ENCODE measurements around the gene GPS1.

Gene GPS1

DNA sequence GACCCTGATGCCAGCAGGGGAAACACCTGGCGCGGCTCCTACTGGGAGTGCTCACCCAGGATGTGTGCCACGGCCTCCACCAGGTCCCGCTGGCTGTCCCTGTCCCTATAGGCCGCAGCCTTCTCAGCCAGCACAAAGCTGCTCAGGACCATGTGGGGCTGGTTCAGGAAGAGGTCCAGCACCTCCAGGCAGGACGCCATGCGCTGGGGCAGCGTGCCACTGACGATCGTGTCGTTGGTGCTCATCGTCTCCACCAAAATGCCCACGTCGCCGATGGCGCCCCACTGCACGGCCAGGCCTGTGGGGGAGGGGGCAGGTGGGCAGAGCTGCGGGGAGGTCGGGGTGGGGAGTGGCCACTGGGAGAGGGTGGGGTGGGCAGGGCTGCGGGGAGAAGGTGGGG, 29.8 kb downstream of the GPS1 start:
- no peaks in the 10 kb centered on the region for H3K4me1 Mint-ChIP-seq
- no peak overlapping the region for H3K27ac Mint-ChIP-seq
- no peak overlapping the region for H3K4me3 Mint-ChIP-seq
- no peak for ATAC-seq
- no peaks in the 10 kb centered on the region for H3K9me3 Mint-ChIP-seq
- H3K36me3 Mint-ChIP-seq = peaks cover 82% of the 10 kb centered on the region
- no peak for DNase-seq (ENCODE audit: low spot score in 2 of 2)

DNA sequence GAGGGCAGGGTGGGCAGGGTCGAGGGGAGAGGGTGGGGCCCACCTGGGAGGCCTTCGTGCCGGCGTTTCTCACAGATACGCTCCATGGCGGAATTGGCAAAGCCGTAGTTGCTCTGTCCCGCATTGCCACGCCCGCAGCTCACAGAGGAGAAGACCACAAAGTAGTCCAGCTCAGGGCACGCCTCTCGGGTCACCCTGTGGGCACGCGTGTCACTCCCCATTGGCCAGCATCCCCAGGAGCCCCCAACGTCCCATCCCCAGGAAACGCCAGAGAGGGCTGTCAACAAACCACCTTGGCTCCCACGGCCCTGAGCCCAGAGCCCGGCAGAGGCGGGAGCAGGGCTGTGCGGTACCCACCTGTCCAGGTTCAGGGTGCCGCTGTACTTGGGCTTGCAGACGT, 30.3 kb downstream of the GPS1 start:
- H3K4me3 Mint-ChIP-seq = no peak overlapping the region
- H3K9me3 Mint-ChIP-seq = no peaks in the 10 kb centered on the region
- peaks cover 86% of the 10 kb centered on the region for H3K36me3 Mint-ChIP-seq
- no peak overlapping the region for H3K27ac Mint-ChIP-seq
- ATAC-seq (no peak), DNase-seq (ENCODE audit: low spot score in 2 of 2) (no peak)
- H3K4me1 Mint-ChIP-seq = no peaks in the 10 kb centered on the region

DNA sequence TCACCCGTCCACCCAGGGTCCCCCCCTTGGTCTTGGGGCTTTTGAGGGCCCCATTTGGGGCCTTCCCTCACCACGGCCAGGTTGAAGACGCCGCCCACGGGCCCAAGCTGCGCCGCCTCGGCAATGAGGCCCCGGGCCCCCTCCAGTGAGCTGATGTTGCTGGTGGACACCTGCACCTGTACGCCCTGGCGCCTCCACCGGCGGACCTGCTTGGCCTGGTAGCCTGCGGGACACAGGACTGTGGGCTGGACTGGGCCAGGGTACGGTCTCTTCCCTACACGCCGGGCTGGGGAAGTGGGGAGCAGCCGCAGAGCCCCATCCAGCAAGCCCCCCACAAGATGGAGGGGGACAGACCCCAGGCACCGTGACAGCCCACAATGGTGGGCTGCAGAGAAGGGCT, 30.8 kb downstream of the GPS1 start:
- no peak overlapping the region for H3K4me3 Mint-ChIP-seq
- no peaks in the 10 kb centered on the region for H3K9me3 Mint-ChIP-seq
- peaks cover 87% of the 10 kb centered on the region for H3K36me3 Mint-ChIP-seq
- ATAC-seq = no peak
- no peak for DNase-seq (ENCODE audit: low spot score in 2 of 2)
- H3K4me1 Mint-ChIP-seq = no peaks in the 10 kb centered on the region
- H3K27ac Mint-ChIP-seq = no peak overlapping the region

DNA sequence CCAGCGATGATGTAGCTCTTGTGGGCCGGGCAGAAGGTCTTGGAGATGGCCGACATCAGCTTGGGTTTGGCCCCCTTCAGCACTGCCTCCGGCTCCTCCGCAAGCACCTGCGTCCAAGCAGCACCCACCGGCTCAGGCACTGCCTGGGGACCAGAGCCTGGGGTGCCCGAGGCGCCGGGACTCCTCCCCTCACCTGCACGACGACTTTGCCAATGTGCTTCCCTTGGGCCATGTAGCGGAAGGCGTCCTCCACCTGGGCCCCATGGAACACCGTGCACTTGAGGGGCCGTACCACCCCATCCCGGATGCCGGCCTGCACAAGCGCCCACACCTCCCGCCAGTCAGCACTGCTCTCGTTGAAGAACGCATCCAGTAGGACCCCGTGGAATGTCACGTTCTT, 31.3 kb downstream of the GPS1 start:
- Mint-ChIP-seq H3K4me3 (no peak overlapping the region), H3K9me3 (no peaks in the 10 kb centered on the region), H3K36me3 (peaks cover 85% of the 10 kb centered on the region), H3K4me1 (no peaks in the 10 kb centered on the region), H3K27ac (no peak overlapping the region)
- DNase-seq (ENCODE audit: low spot score in 2 of 2) (no peak), ATAC-seq (no peak)

DNA sequence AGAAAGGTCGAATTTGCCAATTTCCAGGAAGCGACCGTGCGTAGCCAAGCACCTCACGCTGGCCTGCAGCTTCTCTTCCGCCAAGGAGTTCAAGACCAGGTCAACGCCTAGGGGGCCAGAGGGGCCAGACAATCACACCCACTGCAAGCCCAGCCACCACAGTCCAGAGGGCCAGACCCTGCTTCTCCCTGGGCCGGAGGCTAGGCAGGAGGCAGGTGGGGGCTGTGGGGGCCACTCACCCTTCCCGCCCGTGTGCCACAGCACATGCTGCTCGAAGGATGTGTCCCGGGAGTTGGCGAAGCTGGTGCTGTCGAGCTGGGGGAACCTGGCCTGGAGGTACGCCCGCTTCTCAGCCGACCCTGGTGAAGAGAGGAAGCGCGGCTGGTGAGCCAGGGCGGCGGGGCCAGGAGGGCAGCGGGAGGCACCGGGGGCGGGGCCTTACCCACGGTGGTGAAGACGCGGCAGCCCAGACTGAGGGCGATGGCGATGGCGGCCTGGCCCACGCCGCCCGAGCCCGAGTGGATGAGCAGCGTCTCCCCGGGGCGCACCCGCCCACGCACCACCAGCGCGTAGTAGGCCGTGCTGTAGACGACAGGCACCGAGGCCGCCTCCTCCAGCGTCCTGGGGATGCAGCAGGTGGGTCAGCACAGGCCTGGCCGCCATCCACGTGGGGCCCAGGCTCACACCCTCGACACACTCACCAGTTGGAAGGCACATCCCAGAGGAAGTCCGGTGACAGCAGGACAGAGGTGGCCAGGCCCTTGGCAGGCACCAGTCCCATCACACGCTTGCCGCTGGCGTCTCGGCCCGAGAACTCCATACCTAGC, 32.0 kb downstream of the GPS1 start:
- Mint-ChIP-seq H3K9me3 (no peaks in the 10 kb centered on the region), H3K36me3 (peaks cover 88% of the 10 kb centered on the region), H3K4me1 (no peaks in the 10 kb centered on the region), H3K27ac (no peak overlapping the region), H3K4me3 (no peak overlapping the region)
- ATAC-seq (no peak), DNase-seq (ENCODE audit: low spot score in 2 of 2) (no peak)

DNA sequence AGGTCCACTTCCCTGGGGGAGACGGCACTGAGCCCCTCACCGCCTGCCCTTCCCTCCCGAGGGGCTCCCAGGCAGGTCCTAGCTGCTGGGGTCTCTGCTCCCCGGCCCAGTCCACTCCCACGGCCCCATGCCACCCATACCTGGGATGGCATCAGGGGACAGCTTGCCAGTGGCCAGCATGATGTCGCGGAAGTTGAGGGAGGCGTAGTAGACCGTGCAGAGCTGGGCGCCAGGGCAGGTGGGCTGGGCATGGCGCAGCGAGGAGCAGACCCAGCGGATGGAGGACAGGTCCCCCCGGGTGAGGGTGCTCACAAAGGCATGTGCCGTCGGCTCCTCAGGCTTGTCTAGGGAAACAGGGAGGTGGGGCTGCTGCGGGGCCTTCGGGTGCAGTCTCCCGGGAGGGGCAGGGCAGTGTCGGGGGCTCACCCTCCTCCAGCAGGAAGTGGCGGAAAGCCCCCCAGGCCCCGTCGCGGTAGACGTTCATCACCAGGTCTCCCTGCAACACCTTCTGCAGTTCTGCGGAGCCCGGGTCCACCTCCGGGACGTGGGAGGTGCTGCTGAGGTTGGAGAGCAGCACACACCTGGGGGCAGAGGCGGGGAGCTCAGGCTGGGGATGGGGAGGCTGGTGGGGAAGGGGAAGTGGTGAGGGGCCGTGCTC, 32.8 kb downstream of the GPS1 start:
- no peak for DNase-seq (ENCODE audit: low spot score in 2 of 2)
- Mint-ChIP-seq H3K4me3 (no peak overlapping the region), H3K27ac (no peak overlapping the region), H3K36me3 (peaks cover 90% of the 10 kb centered on the region), H3K9me3 (no peaks in the 10 kb centered on the region), H3K4me1 (no peaks in the 10 kb centered on the region)
- no peak for ATAC-seq

DNA sequence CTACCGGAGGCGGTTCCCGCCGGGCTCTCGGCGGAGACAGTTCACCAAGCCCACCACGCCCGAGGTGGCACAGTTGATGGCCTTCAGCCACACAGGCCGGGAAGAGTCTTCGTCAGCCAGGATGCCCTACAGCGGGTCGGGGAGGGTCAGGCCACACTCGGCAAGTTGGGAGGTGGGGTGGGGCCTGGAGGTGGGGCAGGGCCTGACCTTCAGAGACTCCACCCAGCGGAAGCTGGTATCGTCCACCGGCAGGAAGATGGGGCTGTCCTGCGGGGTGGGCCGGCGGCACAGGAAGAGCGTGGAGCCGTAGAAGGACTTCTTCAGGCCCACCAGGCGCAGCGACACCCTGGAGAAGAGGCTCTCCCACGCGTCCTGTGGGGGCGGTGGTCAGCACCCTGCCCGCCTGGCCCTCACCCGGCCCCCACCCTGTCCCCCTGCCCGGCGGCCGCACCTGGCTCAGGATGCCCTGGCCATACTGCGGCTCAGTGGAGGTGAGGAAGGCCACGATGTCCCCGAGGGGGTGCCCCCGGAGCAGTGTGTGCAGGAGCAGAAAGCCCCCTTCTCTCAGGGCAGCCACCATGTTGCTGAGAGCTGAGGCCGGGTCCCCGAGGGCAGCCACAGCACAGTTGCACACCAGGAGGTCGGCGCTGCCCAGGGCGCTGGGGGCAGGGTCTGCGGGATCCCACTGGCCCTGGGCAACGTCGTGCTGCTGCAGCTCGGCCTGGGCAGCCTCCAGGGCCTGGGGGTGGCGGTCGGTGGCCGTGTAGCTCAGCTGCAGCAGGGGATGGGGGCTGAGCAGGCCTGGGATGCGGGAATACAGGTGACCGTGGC, 33.5 kb downstream of the GPS1 start:
- DNase-seq (ENCODE audit: low spot score in 2 of 2) (no peak), ATAC-seq (no peak)
- Mint-ChIP-seq H3K36me3 (peaks cover 90% of the 10 kb centered on the region), H3K27ac (no peak overlapping the region), H3K9me3 (no peaks in the 10 kb centered on the region), H3K4me1 (no peaks in the 10 kb centered on the region), H3K4me3 (no peak overlapping the region)

DNA sequence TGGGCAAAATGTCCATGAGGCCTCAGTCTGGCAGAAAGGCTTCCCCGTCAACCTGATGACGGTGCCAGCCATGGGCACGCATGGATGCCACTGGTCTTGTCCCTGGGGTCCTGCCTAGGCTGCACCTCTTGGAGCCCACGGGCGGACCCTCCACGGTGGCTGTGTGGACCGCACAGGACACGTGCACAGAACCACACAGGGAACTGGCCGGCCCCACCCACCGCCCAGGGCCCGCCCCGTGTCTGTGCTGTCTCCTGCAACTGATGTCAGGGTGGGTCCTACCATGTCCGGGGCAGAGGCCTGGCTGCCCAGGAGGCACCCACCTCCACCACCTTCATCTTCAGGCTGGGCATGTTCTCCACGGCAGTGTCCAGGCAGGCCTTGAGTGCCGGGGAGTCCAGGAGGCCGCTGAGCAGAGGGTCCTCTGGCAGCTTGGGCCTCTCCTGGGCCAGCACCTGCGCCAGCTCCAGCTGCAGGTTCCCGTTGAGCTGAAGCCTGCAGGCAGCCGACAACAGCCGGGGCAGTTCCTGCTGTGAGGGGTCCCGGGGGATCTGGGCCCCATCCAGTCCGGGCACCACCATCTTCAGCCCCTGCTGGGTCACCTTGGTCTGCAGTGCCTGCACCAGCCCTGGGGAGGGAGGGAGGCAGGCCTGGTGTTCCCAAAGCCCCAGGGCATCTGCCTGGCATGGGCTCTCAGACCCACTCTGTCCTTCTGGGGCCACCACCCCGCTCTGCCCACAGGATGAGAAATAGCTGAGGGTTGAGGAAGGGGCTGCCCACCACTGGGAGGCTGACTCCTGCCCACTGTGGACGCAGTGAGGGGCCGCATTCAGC, 34.5 kb downstream of the GPS1 start:
- DNase-seq (ENCODE audit: low spot score in 2 of 2) (no peak), ATAC-seq (no peak)
- H3K9me3 Mint-ChIP-seq = no peaks in the 10 kb centered on the region
- H3K36me3 Mint-ChIP-seq = peaks cover 90% of the 10 kb centered on the region
- H3K4me1 Mint-ChIP-seq = no peaks in the 10 kb centered on the region
- no peak overlapping the region for H3K4me3 Mint-ChIP-seq
- H3K27ac Mint-ChIP-seq = no peak overlapping the region

DNA sequence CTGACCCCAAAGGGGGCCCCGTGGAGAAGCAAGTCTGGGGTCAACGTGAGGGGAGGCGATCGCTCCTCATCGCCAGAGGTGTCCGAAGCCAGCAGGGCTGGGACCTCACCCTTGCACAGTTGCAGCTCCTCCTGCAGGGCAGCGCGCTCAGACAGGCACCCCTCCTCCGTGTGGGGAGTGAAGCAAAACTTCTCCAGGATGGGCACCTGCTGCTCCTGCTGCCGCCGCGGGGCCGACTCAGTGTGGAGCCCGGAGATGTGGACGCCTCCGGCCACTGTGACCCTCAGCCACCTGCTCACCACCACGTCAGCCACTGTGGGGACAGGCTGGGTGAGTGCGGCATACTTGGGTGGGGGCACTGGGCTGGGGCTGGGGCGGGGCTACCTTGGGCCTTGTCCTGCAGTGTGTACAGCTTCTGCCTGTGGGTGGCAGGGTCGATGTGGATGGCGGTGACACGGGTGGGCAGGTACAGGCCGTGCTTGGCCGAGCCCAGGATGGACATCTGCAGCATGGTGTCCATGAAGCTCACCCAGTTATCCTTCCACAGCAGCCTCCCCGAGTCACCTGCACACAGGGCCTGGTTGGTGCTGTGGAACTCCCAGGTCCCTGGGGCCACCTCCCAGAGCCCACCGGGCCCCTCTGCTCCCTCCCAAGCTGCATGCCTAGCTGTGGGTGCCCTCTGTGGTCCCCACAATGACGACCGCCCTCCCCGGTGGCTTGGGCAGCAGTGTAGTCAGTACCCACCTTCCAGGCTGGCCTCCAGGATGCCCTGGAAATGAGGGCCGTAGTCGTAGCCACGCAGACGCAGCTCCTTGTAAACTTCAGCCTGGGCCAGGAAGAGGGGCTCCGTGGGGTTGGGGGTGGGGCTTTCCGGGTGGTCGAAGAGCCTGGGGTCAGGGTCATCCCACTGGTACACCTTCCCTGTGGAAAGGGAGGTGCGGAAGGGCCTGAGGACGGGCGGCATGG, 35.5 kb downstream of the GPS1 start:
- H3K4me1 Mint-ChIP-seq = no peaks in the 10 kb centered on the region
- peaks cover 92% of the 10 kb centered on the region for H3K36me3 Mint-ChIP-seq
- no peak overlapping the region for H3K27ac Mint-ChIP-seq
- DNase-seq (ENCODE audit: low spot score in 2 of 2) (no peak), ATAC-seq (no peak)
- H3K9me3 Mint-ChIP-seq = no peaks in the 10 kb centered on the region
- H3K4me3 Mint-ChIP-seq = no peak overlapping the region

DNA sequence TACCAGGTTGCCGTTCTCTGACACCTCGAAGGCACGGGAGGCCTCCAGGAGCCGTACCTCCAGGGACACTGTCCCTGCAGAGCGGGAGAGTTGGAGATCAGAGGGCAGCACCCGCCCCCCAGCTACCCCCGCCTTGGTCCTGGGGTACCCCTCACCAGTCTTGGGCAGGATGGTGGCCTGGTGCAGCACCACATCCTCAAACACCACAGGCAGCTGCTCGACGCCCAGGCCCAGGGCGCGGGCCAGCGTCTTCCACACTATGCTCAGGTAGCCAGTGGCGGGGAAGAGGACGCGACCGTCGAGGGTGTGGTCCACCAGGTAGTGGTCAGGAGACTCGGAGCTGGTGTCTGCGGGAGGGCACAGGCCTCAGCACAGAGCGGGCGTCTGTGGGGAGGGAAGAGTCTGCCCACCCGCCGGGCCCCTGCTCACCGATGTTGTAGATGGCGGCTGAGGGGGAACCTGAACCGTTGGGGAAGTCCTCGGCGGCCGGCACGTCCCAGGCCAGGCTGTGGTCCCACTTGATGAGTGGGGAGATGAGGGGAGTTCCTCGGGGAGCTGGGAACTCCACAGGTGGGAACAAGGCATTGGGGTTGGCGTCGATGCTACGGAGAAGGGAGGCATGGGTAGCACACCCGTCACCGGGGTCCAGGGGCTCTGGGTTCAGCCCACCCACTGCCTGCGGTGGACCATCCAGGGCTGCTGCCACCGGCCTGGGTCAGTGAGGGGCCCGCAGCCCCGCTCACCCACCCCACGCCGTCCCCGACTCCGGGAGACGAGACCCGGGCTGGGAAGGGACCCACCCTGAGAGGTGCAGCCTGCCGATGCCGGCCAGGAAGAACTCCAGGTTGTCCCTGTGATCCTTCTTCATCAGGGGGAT, 36.5 kb downstream of the GPS1 start:
- Mint-ChIP-seq H3K4me3 (no peak overlapping the region), H3K9me3 (no peaks in the 10 kb centered on the region), H3K4me1 (peaks cover 1% of the 10 kb centered on the region), H3K36me3 (peaks cover 92% of the 10 kb centered on the region), H3K27ac (no peak overlapping the region)
- DNase-seq (ENCODE audit: low spot score in 2 of 2) (no peak), ATAC-seq (no peak)

DNA sequence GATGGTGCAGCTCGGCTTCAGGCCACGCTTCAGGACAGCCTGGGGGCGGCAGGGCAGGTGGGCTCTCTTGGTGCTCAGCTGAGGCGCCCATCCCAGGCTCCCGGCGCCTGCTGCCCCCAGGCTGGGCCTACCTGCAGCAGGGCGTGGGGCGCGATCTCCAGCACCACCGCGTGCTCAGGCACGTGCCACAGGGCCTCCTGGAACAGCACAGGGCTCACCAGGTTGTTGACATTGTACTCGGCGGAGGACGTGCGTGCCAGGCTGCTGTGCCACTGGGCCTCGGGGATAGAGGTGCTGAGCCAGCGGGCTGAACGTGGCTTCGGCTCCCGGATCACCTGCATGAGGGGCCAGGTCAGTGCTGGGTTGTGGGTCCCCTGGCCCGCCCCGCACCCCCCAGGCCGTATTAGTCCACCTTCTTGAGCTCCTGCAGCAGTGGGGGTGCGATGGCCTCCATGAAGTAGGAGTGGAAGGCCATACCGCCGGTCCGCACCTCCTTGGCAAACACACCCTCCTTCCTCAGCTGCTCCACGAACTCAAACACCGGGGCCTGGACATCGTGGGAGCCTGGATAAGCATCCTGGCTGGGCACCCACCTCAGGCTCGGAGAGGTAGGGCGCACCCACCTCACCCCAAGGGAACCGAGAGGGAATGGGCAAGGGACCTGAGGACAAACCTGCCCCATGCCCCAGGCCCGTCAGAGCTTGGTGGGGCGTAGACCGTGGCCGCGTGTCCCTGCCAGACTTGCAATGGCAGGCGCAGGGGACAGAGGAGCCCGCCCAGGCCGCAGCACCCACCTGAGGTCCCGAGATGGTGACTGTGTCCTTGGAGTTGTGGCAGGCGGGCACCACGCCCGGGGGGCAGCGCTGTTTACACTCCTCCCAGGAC, 37.4 kb downstream of the GPS1 start:
- ATAC-seq = no peak
- H3K27ac Mint-ChIP-seq = no peak overlapping the region

DNA sequence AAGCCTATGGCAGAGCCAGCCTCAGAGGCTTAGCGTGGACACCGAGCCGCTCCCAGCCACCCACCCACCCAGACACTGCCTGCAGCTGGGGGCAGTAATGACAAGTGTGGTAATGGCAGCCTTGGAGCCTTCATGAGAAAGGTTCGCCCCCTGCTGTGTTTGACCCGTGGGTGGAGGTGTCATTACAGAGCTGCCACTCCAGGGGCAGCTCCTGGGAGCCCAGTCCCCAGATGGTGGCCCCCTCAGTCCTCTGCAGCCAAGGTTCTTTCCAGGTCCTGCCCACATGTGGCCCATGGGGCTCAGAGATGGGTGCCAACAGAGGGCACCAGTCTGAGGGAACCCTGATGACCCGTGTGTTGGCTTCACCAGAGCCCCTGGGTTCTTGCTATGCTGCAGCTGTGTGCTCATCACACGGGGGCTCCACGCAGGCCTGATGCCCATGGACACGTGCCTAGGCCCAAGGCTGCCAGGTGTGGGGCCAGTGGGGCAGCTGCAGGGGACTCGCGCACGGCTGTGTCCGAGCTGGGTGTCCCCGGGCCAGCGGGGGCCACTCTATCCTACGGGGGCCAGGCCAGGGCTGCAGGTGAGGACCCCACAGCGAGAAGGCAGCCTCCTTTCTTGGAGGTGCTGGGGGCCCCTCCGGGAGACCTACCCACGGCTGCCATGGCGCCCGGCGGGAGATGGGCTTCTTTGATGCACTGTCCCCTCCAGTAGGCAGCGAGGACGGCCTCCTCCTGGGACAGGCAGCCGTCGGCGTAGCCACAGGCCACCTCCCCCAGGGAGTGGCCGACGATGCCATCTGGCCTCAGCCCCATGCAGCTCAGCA, 38.2 kb downstream of the GPS1 start:
- H3K9me3 Mint-ChIP-seq = no peaks in the 10 kb centered on the region
- H3K36me3 Mint-ChIP-seq = peaks cover 92% of the 10 kb centered on the region
- peaks cover 5% of the 10 kb centered on the region for H3K4me1 Mint-ChIP-seq
- ATAC-seq (no peak), DNase-seq (ENCODE audit: low spot score in 2 of 2) (no peak)
- H3K27ac Mint-ChIP-seq = no peak overlapping the region
- no peak overlapping the region for H3K4me3 Mint-ChIP-seq

More for the DNA sequence above, 37.4 kb downstream of the GPS1 start:
- no peak for DNase-seq (ENCODE audit: low spot score in 2 of 2)
- Mint-ChIP-seq H3K9me3 (no peaks in the 10 kb centered on the region), H3K4me1 (peaks cover 5% of the 10 kb centered on the region), H3K4me3 (no peak overlapping the region), H3K36me3 (peaks cover 92% of the 10 kb centered on the region)
